Activated T-helper 2 cell treated with anti-CD3 and anti-CD28 coated beads, Interferon-gamma antibody, Interleukin-2, Interleukin-4, amounts not matched to agents 10 μg/mL and 5 μg/mL and 100 μg/mL, durations not matched to agents 14 hours and 24 hours and 36 hours (primary cell): ENCODE results near the gene CSTPP1. TPM values are rescaled to one million over a fixed set of nuclear protein-coding genes. Genes with fewer than 3 reads are reported as not detected.
"Not testable (repeated sequence)": the region's sequence is repeated elsewhere in the genome, so short reads cannot be mapped to it uniquely, and the experiment has no call there.

Experiments used
- DNase-seq: peaks from one replicate; pipeline ENCODE4 v3.0.0; 2021; ENCODE audit warnings: low spot score
- H3K27ac Mint-ChIP-seq: one replicate; pipeline ENCODE4 v1.8.0; 2021; ENCODE audit warnings: mixed read lengths
- H3K27me3 Mint-ChIP-seq: one replicate; pipeline ENCODE4 v1.8.0; 2021; ENCODE audit warnings: low read depth, mixed read lengths
- H3K36me3 Mint-ChIP-seq: one replicate; pipeline ENCODE4 v1.8.0; 2021; ENCODE audit warnings: low read depth, mixed read lengths
- H3K4me1 Mint-ChIP-seq: one replicate; pipeline ENCODE4 v1.8.0; 2021; ENCODE audit warnings: low read depth, mixed read lengths
- H3K4me3 Mint-ChIP-seq: one replicate; pipeline ENCODE4 v1.8.0; 2021; ENCODE audit warnings: low read depth, mild to moderate bottlenecking, moderate library complexity, mixed read lengths
- H3K9me3 Mint-ChIP-seq: one replicate; pipeline ENCODE4 v1.8.0; 2021; ENCODE audit warnings: mixed read lengths
- intact Hi-C: fragments of 100-400 bp; cut with micrococcal nuclease; formaldehyde crosslinking; loops from one replicate; pipeline ENCODE4 v1.15.1; 2023
- total RNA-seq: library from RNA; stranded (reverse); gene quantifications from 2 replicates; pipeline ENCODE4 v1.2.3, GENCODE V29; 2022

Gene CSTPP1
- total RNA-seq, 1 donor from 2014 or later: 17.8 TPM

DNA sequence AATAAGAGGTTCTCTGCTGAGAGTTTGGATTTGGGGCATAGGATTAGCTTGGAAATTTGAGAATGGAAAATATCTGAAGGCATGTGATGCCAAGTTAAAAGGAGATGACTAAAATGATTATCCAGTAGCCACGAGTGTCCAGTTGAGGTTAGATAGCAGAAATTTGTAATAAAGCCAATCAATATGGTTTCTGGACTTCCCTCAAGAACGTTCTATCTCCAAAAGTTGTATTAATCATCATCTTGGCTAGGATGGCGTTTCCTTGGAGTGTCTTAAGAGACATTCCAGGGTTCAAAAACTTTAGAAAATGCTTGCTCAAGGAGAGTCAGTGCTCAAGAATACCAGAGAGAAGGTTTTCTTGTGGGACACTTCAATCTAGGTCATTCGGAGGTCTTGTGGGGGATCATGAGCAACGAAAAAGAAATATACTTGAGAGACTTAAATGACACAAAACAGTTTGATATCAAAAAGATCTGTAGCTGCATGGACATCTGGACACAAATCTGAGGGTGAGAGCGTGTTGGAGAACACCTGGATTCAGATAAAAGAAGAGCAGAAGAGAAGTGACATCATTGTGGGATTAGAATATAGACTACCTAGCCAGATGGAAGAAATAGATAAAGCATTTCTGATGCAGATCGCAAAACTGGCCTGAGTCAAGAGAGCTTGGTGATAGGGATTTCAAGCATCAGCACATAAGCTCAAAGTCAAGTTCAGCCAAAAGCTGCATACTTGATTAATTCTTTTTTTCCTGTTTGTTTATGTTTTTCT, 142.4 kb downstream of the CSTPP1 start:
- Mint-ChIP-seq H3K4me3 (no peak overlapping the region), H3K27ac (no peak overlapping the region), H3K9me3 (no peaks in the 10 kb centered on the region), H3K36me3 (no peaks in the 10 kb centered on the region), H3K27me3 (no peaks in the 10 kb centered on the region), H3K4me1 (peaks cover 2% of the 10 kb centered on the region)
- intact Hi-C loops: no loop called here
- no peak for DNase-seq

DNA sequence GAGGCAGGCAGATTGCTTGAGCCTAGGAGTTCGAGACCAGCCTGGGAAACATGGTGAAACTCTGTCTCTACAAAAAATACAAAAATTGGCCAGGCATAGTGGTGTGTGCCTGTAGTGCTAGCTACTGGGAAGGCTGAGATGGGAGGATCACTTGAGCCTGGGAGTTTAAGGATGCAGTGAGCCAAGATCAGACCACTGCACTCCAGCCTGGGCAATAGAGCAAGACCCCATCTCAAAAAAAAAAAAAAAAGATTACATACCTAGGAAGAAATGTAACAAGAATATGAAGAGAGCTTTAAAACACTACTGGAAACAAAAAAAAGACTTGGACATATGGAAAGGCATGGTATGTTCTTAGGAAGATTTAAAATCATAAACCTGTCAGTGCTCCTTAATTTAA, 144.2 kb downstream of the CSTPP1 start:
- H3K4me1 Mint-ChIP-seq, DNase-seq, H3K27ac Mint-ChIP-seq, H3K9me3 Mint-ChIP-seq, H3K36me3 Mint-ChIP-seq, intact Hi-C loops, H3K4me3 Mint-ChIP-seq, H3K27me3 Mint-ChIP-seq: not testable (repeated sequence)

DNA sequence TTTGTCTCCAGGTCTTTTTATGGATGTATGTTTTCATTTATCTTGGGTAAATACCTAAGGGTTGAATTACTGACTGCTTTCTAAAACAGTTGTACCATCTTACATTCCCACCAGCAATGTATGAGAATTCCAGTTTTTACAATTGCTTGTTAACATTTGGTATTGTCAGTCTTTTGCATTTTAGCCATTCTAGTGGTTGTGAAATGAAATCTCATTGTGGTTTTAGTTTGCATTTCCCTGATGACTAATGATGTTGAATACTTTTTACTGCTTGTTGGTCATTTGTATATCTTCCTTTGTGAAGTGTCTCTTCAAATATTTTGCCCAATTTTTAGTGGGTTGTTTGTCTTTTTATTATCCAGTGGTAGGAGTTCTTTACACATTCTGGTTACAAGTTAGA, 147.4 kb downstream of the CSTPP1 start:
- H3K9me3 Mint-ChIP-seq: no peaks in the 10 kb centered on the region
- no peak overlapping the region for H3K4me3 Mint-ChIP-seq
- no peak for DNase-seq
- intact Hi-C loops: no loop called here
- no peaks in the 10 kb centered on the region for H3K36me3 Mint-ChIP-seq
- no peak overlapping the region for H3K27ac Mint-ChIP-seq
- H3K27me3 Mint-ChIP-seq: no peaks in the 10 kb centered on the region
- H3K4me1 Mint-ChIP-seq: peaks cover 7% of the 10 kb centered on the region

DNA sequence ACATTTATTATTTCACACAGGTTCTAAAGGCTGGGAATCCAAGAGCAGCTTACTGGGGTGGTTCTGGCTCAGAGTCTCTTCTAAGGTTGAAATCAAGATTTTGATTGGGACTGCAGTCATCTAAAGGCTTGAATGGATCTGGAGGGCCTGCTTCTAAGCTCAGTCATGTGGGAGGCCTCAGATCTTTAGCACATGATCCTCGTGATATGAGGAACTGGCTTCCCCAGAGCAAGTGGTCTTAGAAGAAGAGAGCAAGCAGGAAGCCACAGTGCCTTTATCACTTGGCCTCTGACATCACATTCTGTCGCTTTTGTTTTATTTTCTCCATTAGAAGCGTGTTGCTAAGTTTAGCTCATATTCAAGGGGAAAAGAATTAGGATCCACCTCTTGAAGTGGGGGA, 151.2 kb downstream of the CSTPP1 start:
- H3K4me3 Mint-ChIP-seq: no peak overlapping the region
- H3K4me1 Mint-ChIP-seq: peaks cover 7% of the 10 kb centered on the region
- no peak overlapping the region for H3K27ac Mint-ChIP-seq
- H3K36me3 Mint-ChIP-seq: no peaks in the 10 kb centered on the region
- H3K27me3 Mint-ChIP-seq: no peaks in the 10 kb centered on the region
- H3K9me3 Mint-ChIP-seq: no peaks in the 10 kb centered on the region
- DNase-seq: no peak
- intact Hi-C loops: no loop called here

DNA sequence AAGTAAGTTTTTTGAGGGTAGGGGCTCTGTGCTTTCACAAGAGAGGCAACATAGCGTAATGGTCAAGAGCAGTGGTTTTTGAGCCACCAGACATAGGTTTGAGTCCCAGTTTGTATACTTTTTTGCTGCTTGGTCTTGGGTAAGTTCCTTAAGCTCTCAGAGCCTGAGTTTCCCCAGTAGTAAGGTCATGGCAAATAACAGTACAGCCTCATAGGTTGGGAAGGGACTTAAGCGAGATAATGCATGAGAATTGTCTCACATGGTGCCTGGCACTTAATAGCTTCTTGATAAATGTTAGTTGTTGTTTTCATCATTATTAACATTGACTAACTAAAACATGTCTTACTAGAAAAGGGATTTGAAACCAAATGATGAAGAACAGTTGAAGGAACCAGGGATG, 157.0 kb downstream of the CSTPP1 start:
- Mint-ChIP-seq H3K4me1 (no peaks in the 10 kb centered on the region), H3K36me3 (no peaks in the 10 kb centered on the region), H3K27ac (no peak overlapping the region), H3K9me3 (no peaks in the 10 kb centered on the region), H3K4me3 (no peak overlapping the region), H3K27me3 (peaks cover 2% of the 10 kb centered on the region)
- no peak for DNase-seq
- intact Hi-C loops: no loop called here

DNA sequence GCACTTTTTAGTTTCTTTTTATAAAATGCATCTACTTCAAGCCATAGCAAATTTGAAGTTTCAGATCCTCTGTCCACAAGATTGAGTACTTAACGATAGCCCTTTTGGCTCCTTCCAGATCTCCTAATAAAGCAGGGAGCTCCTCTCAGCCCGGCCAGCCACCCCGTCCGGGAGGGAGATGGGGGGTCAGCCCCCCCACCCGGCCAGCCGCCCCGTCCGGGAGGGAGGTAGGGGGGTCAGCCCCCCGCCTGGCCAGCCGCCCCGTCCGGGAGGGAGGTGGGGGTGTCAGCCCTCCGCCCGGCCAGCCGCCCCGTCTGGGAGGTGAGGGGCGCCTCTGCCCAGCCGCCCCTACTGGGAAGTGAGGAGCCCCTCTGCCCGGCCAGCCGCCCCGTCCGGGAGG, 160.3 kb downstream of the CSTPP1 start:
- H3K9me3 Mint-ChIP-seq, DNase-seq, intact Hi-C loops, H3K4me1 Mint-ChIP-seq, H3K27ac Mint-ChIP-seq, H3K4me3 Mint-ChIP-seq, H3K27me3 Mint-ChIP-seq, H3K36me3 Mint-ChIP-seq: not testable (repeated sequence)

DNA sequence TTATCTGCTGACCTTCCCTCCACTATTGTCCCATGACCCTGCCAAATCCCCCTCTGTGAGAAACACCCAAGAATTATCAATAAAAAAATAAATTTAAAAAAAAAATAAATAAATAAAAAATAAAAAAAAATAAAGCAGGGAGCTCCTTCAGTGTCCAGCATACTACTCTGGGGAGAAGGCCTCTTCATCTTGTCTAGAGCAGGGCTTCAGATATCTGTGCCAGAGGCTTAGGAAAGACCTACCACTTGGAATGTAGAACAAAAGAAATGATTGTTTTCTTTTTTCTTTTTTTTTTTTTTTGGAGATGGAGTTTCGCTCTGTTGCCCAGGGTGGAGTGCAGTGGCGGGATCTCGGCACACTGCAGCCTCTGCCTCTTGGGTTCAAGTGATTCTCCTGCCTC, 161.7 kb downstream of the CSTPP1 start:
- H3K27ac Mint-ChIP-seq, H3K36me3 Mint-ChIP-seq, H3K4me3 Mint-ChIP-seq, DNase-seq, H3K4me1 Mint-ChIP-seq, intact Hi-C loops, H3K27me3 Mint-ChIP-seq, H3K9me3 Mint-ChIP-seq: not testable (repeated sequence)

DNA sequence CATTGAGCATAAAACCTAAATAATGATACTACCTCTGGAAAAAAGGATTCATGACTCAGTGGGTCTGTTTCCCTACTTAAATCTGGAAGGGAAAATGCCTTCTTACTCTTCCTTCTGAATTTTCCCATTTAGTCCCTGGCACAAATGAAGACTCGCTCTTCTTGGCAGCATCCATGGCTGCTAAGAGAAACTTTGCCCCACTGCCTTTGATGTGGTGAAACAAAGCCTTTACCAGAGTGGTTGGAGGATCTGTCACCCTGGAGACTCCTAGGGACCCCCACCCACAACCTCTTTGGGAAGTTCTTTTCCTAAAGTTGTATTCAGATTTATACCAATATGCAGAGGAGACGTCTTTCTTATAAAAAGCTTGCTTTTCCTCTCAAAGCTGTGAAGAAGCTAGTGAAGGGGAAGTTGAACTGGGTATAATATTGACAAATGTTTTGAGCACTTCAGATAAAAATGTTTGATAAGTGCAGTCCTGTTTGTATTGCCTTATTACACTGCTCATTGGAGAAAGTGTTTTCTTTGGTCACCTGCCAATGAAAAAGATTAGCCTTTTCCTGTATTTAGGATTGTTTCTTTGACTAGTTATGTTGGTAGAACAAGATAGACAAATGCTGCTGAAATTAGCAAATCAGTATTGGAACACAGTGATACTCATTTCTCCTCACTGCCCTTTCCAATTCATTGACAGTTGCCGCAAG, 162.8 kb downstream of the CSTPP1 start:
- intact Hi-C loops: no loop called here
- Mint-ChIP-seq H3K27me3 (peaks cover 2% of the 10 kb centered on the region), H3K27ac (no peak overlapping the region), H3K4me1 (peaks cover 1% of the 10 kb centered on the region), H3K9me3 (no peaks in the 10 kb centered on the region), H3K4me3 (no peak overlapping the region), H3K36me3 (no peaks in the 10 kb centered on the region)
- no peak for DNase-seq

DNA sequence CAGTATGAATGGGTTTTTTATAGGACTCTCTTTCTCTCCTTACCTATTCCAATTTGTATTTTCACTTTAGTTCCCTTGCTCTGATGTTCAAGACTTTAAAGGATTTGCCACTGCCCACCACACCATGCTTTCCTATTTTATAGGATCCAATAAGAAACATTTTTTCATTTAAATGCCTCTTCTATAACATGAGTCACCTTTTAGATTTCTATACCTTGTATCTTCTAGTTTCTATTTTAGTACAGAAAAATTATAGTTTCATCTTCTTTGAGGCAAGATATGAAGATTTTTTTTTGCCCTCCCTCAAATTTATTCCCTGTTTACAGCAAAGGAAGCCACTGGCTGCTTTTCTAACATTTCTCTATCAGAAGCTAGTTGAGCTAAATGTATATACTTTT, 163.4 kb downstream of the CSTPP1 start:
- no peaks in the 10 kb centered on the region for H3K36me3 Mint-ChIP-seq
- no peak for DNase-seq
- H3K4me3 Mint-ChIP-seq: no peak overlapping the region
- peaks cover 1% of the 10 kb centered on the region for H3K4me1 Mint-ChIP-seq
- H3K9me3 Mint-ChIP-seq: no peaks in the 10 kb centered on the region
- H3K27ac Mint-ChIP-seq: no peak overlapping the region
- H3K27me3 Mint-ChIP-seq: no peaks in the 10 kb centered on the region
- intact Hi-C loops: no loop called here

DNA sequence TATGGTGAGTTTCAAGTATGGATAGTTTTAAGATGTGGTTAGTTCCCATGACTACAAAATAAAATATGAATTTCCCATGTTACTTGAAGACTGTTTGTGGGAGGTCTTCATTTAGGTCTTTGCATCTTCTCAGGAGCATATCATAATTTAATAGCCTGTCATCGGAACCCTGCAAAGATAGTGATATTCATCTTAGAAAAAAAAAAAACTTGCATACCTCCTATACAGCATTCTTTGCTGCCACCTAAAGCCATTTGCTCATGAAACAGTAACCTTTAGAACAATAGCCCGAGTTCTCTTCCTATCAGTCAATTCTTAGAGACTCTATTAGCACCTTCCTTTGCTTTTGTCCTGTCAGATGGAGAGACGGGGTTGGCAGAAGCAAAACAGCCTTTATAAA, 164.8 kb downstream of the CSTPP1 start:
- Mint-ChIP-seq H3K27me3 (no peaks in the 10 kb centered on the region), H3K9me3 (no peaks in the 10 kb centered on the region)

DNA sequence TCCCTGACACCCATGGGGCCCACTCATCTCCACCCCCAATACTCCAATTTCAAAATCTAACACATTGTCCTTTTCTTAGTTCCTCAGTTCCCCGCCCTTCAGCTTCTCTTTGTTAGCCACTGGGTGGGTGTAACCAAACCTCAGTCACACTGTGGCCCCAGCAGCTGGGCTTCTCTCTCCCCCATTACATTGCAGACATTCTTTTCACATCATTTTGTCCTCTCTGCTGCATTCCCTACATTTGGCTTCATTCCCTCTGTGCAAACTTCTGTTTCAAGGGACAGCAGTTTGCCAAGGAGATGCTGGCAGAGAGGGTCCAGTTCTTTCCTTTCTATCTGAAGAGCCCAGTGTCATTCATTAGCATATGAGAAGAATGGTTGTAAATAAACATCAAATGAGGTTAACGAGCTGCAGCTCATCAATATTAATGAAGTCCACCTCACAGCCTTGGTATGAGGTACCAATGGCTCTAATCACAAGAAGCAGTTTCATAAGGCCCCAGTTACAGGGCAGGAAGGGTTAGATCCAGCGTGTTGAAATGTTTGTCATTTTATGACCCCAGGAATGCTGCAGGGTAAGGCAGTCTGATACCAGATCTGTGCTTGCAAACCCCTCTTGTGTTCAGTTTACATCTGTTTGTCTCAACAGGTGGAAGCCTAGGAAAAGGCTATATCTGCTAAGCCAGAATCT, 167.8 kb downstream of the CSTPP1 start:
- intact Hi-C loops: no loop called here
- no peak for DNase-seq
- Mint-ChIP-seq H3K4me1 (peaks cover 1% of the 10 kb centered on the region), H3K27me3 (no peaks in the 10 kb centered on the region), H3K4me3 (no peak overlapping the region), H3K36me3 (no peaks in the 10 kb centered on the region), H3K27ac (no peak overlapping the region), H3K9me3 (no peaks in the 10 kb centered on the region)

More for the DNA sequence above, 164.8 kb downstream of the CSTPP1 start:
- intact Hi-C loops: no loop called here
- Mint-ChIP-seq H3K4me1 (peaks cover 1% of the 10 kb centered on the region), H3K4me3 (no peak overlapping the region), H3K27ac (no peak overlapping the region), H3K36me3 (no peaks in the 10 kb centered on the region)
- no peak for DNase-seq

DNA sequence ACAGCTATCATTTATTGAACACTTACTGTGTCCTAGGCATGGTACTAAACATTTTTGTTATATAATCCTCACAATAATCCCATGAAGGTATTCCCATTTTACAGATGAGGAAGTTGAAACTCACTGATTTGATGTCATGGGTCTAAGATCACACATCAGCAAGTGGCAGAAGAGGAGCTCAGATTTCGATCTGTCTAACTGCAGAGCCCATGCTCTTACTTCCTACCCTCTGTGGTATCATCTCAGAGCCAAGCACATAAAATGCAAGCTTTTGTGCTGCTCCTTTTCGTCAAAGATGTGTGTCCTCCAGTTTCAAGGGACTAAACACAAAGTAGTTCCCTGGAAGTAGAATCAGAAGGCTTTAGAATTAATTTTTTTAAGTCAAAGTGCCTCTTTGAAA, 169.0 kb downstream of the CSTPP1 start:
- H3K9me3 Mint-ChIP-seq: no peaks in the 10 kb centered on the region
- no peaks in the 10 kb centered on the region for H3K4me1 Mint-ChIP-seq
- no peak for DNase-seq
- intact Hi-C loops: no loop called here
- H3K36me3 Mint-ChIP-seq: no peaks in the 10 kb centered on the region
- H3K27ac Mint-ChIP-seq: no peak overlapping the region
- H3K4me3 Mint-ChIP-seq: no peak overlapping the region
- no peaks in the 10 kb centered on the region for H3K27me3 Mint-ChIP-seq

DNA sequence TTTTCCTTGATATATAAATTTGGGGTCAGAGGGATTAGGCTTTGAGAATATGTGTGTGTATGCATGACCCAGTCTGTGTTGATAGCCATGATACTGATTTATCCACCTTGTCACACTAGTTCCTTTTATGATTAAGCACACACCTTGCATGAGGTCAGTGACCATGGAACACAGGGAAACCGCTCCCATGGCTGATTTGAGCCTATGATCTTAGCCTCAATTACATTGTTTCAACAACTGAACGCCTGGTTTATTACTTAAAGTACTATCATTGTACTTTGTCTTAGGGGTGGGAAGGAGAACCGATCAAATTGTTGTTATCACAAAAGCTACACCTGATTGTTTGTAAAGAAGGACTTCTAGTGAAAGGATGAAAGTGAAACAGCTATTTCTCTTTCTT, 169.4 kb downstream of the CSTPP1 start:
- Mint-ChIP-seq H3K9me3 (no peaks in the 10 kb centered on the region), H3K27ac (no peak overlapping the region), H3K4me1 (no peaks in the 10 kb centered on the region), H3K4me3 (no peak overlapping the region), H3K36me3 (no peaks in the 10 kb centered on the region), H3K27me3 (no peaks in the 10 kb centered on the region)
- intact Hi-C loops: no loop called here
- DNase-seq: no peak
